Activated naive CD8-positive, alpha-beta T cell (primary cell): ENCODE results near the gene NDEL1.

ENCODE experiments used
- H3K27ac Mint-ChIP-seq: one replicate; pipeline ENCODE4 v1.8.0; 2021; ENCODE audit warnings: mixed read lengths
- H3K27me3 Mint-ChIP-seq: one replicate; pipeline ENCODE4 v1.8.0; 2021; ENCODE audit warnings: mixed read lengths
- H3K36me3 Mint-ChIP-seq: one replicate; pipeline ENCODE4 v1.8.0; 2021; ENCODE audit warnings: mixed read lengths
- H3K4me1 Mint-ChIP-seq: one replicate; pipeline ENCODE4 v1.8.0; 2021; ENCODE audit warnings: low read depth, mixed read lengths
- H3K4me3 Mint-ChIP-seq: one replicate; pipeline ENCODE4 v1.8.0; 2021; ENCODE audit warnings: mild to moderate bottlenecking, mixed read lengths
- H3K9me3 Mint-ChIP-seq: one replicate; pipeline ENCODE4 v1.8.0; 2021; ENCODE audit warnings: low read depth, mixed read lengths

Gene NDEL1

GRCh38 chr17:8506145-8506544 lies 70.5 kb downstream of the NDEL1 start:
- Mint-ChIP-seq H3K9me3 (no peaks in the 10 kb centered on the region), H3K4me3 (no peak overlapping the region), H3K27ac (no peak overlapping the region), H3K36me3 (peaks cover 14% of the 10 kb centered on the region), H3K27me3 (no peaks in the 10 kb centered on the region), H3K4me1 (no peaks in the 10 kb centered on the region)

DNA sequence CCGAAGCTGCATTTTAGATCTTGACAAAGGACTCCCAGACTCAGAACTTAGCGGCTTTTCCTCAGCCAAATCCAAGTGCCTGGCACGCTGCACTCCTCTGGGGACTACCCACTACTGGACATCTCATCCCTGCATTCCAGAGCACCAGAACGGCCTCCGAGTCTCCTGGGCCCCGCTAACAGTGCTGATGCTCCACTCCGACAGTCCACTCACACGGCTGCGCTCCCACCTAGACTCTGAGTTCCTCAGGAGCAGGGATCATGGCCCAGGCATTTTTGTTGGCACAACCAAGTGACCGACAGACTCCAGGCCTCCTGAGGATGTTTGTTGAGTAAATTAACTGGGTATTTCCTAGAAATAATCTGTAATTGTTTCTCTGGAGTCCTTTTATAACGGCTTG lies 79.1 kb downstream of the NDEL1 start:
- Mint-ChIP-seq H3K4me3 (no peak overlapping the region), H3K9me3 (no peaks in the 10 kb centered on the region), H3K4me1 (no peaks in the 10 kb centered on the region), H3K36me3 (no peaks in the 10 kb centered on the region), H3K27ac (no peak overlapping the region), H3K27me3 (no peaks in the 10 kb centered on the region)
